Activated CD8-positive, alpha-beta memory T cell treated with anti-CD3 and anti-CD28 coated beads, Interleukin-2, amount 50 U/mL, for 48 hours (primary cell): ENCODE measurements around the gene SOHLH1.

Experiments used
- DNase-seq: peaks from one replicate; pipeline ENCODE4 v3.0.0-alpha.2; 2020

Gene SOHLH1

GRCh38 chr9:135655317-135655716 is 44.0 kb downstream of the SOHLH1 start:
- DNase-seq = no peak

DNA sequence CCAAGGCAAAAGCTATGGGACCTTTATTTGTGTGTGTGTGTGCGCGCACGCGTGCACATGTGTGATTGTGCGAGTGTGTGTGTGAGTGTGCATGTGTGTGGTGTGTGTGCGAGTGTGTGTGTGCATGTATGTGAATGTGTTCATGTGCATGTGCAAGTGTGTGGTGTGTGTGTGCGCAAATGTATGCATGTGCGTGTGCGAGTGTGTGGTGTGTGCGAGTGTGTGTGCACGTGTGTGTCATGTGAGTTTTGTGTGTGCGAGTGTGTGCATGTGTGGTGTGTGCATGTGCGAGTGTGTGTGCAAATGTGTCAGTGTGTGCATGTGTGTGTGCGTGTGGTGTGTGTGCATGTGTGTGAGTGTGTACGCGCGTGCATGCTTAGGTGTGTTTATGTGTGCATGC is 48.9 kb downstream of the SOHLH1 start:
- no peak for DNase-seq

DNA sequence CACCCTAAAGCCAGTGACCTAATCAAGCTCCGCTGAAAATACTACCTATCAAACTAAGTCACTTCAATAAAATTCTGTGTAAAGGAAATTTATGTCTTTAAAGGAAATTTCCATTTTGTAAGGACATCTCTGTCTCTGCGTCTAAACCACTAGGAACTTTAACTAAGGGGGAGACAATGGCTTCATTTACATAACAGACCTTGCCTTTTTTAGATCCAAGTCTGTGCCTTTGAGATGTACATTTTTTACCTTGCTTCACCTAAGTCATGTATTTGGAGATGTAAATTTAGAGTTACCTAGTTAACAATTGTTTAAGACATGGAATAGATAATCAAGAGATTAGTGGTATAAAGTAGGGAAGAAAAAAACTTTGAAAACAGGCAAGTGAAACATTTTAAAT is 49.8 kb downstream of the SOHLH1 start:
- no peak for DNase-seq

DNA sequence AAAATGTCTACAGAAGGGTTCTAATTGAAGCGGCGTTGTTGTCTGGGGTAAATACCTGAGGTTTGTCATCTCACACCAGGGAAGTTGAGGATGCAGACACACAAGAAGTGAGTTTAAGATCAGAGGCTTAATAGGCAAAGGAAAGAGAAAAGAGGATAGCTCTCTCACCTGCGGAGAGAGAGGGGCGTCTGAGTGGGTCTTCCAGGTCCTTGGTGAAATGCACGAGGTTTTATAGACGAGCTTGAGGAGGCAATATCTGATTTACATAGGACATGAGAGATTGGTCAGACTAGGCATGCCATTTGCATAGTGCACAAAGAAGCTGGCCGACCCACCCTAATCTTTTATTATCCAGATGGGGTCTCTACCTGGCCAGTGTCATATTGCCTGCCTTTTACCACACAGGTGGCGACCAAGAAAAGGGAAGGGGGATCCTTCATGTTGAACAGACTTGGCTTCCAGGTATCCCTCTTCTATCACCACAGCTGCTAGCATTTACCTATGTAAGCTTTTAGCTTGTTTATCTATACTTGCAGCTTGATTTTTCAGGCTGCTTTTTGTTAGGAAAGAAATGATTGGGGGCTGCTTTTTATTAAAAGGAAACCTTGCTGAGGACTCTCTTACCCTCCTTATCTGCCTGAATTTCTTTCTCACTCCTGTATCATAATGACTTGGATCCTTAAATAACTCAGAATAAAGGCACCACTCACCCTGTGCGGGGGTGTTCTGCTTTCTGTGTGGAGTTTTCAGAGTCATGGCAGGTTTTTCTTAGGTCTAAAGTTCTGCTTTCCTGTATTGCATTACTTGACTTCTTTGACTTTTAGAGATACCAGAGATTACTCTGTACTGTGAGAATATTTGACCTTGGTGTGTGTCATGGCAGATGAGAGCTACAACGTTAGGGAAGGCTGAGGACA is 50.5 kb downstream of the SOHLH1 start:
- no peak for DNase-seq

DNA sequence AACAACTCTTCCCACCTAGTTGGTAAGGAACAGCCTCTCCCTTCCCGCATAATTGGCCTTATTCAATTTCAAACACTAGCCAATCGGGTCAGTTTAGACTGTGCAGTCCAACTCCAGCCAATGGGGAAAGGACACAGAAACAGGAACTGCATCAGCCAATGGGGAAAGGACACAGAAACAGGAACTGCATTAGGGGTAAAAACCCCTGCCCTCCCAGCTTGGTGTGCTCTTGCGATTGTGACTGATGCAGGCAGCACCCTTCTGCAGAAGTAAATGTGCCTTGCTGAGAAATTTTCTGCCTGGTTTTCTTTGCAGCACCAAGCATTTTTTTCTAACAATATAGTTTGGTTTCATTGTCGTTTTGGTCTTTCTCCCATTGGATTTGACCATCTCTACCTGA is 51.4 kb downstream of the SOHLH1 start:
- DNase-seq = no peak

- no peak for DNase-seq
Measured at GRCh38 chr9:135644631-135645218, 54.6 kb downstream of the SOHLH1 start.
